Karpas-422 (cell line): ENCODE results near the gene MRM1. TPM values are rescaled to one million over a fixed set of nuclear protein-coding genes. Genes with fewer than 3 reads are reported as not detected.

Experiments
- DNase-seq: peaks from one replicate; pipeline ENCODE4 v3.0.0-alpha.2; 2015
- H2AFZ ChIP-seq: fragments of 200-600 bp; sonication (generic); 2 replicates; pipeline ENCODE4 v1.6.1; 2014; ENCODE audit warnings: antibody characterized with exemption, low read length, mixed read lengths
- H3K27ac ChIP-seq: fragments of 200-600 bp; sonication (generic); 2 replicates; pipeline ENCODE4 v1.5.1; 2014; ENCODE audit warnings: mild to moderate bottlenecking, low read length, moderate library complexity
- H3K27me3 ChIP-seq: fragments of 200-600 bp; sonication (generic); 2 replicates; pipeline ENCODE4 v1.6.1; 2014; ENCODE audit warnings: low read length, mixed read lengths
- H3K36me3 ChIP-seq: fragments of 200-600 bp; sonication (generic); 2 replicates; pipeline ENCODE4 v1.6.1; 2014; ENCODE audit warnings: low read length, mixed read lengths; ENCODE audit not compliant: insufficient read depth
- H3K4me1 ChIP-seq: fragments of 200-600 bp; sonication (generic); 2 replicates; pipeline ENCODE4 v1.6.1; 2014; ENCODE audit warnings: mild to moderate bottlenecking, low read length, mixed read lengths
- H3K4me2 ChIP-seq: fragments of 200-600 bp; sonication (generic); 2 replicates; pipeline ENCODE4 v1.6.1; 2014; ENCODE audit warnings: low read length, low read depth, mild to moderate bottlenecking; ENCODE audit not compliant: poor library complexity, severe bottlenecking
- H3K4me3 ChIP-seq: fragments of 200-600 bp; sonication (generic); 2 replicates; pipeline ENCODE4 v1.5.1; 2014; ENCODE audit warnings: mild to moderate bottlenecking, antibody characterized with exemption, low read length, mixed read lengths
- H3K79me2 ChIP-seq: fragments of 200-600 bp; sonication (generic); 2 replicates; pipeline ENCODE4 v1.6.1; 2014; ENCODE audit warnings: mild to moderate bottlenecking, low read length, mixed read lengths
- H3K9ac ChIP-seq: fragments of 200-600 bp; sonication (generic); 2 replicates; pipeline ENCODE4 v1.6.0; 2014; ENCODE audit warnings: low read length
- H3K9me2 ChIP-seq: fragments of 200-600 bp; sonication (generic), shearing (Covaris generic); replicated peaks from 2 replicates; pipeline ENCODE4 v1.6.0; 2014; ENCODE audit warnings: mild to moderate bottlenecking, low read length, moderate library complexity; ENCODE audit not compliant: insufficient read depth
- H3K9me3 ChIP-seq: fragments of 300-700, 200-600 bp; sonication (generic); 2 replicates; pipeline ENCODE4 v1.6.1; 2014; ENCODE audit warnings: low read length, mixed read lengths
- H4K20me1 ChIP-seq: fragments of 200-600 bp; sonication (generic); 2 replicates; pipeline ENCODE4 v1.6.1; 2014; ENCODE audit warnings: mild to moderate bottlenecking, antibody characterized with exemption, low read length, low read depth; ENCODE audit not compliant: insufficient read depth
- total RNA-seq: library from RNA; depleted of rRNA; stranded (reverse); fragments of >200 nt; shearing (Covaris generic); gene quantifications from 2 replicates; pipeline ENCODE4 v1.2.3, GENCODE V29; 2014; ENCODE audit warnings: low replicate concordance

Gene MRM1
- total RNA-seq, 1 experiment from 2014 or later, result 11.7 TPM

DNA sequence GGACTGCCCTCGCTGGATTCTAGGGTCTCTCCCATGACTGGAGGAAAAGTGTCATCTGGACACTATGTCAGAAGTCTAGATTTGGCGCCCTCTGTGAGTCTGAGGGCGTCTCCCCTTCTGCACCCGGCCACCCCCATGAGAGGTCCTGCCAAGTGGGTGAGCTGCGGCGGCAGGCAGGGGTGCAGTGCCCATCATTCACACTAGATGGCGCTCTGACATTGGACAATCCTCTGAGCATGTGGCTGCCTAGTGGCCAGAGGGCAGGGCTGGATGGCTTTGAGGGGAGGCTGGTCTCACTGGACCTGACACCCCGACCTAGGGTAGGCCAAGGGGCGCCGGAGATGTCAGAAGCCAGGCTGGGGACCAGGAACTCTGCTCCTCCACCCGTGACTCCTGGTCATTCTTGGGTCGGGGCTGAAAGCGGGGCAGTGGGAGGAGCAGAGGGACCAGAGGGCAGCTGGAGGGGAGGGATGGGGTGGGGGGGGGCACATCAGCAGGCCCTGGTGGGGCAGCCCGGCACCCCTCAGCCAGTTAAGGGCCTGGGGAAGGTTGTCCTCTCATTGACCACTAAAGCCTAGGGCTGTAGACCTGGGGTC, 28.0 kb downstream of the MRM1 start:
- H3K27me3 ChIP-seq, result no peaks in the 10 kb centered on the region; the same call in 1 of the 2 replicates

GRCh38 chr17:36629970-36630502, 28.7 kb downstream of the MRM1 start:
- H3K79me2 ChIP-seq, result no peaks in the 10 kb centered on the region
- H4K20me1 ChIP-seq, result peaks cover 25% of the 10 kb centered on the region; the same call in 1 of the 2 replicates
- H3K9ac ChIP-seq, result no peak overlapping the region
- peaks cover 22% of the 10 kb centered on the region for H3K4me1 ChIP-seq
- no peaks in the 10 kb centered on the region for H3K9me2 ChIP-seq
- H2AFZ ChIP-seq, result no peak overlapping the region
- no peak overlapping the region for H3K4me3 ChIP-seq
- H3K27ac ChIP-seq, result no peak overlapping the region
- peak overlapping the region; percentile 29 for H3K4me2 ChIP-seq
- H3K36me3 ChIP-seq, result no peaks in the 10 kb centered on the region
- no peak for DNase-seq
- H3K9me3 ChIP-seq, result no peaks in the 10 kb centered on the region
- H3K27me3 ChIP-seq, result no peaks in the 10 kb centered on the region; the same call in 1 of the 2 replicates

More for the DNA sequence above, 28.0 kb downstream of the MRM1 start:
- no peak overlapping the region for H3K27ac ChIP-seq
- no peaks in the 10 kb centered on the region for H3K9me3 ChIP-seq
- no peak overlapping the region for H3K4me3 ChIP-seq
- H3K9me2 ChIP-seq, result no peaks in the 10 kb centered on the region
- no peak overlapping the region for H3K4me2 ChIP-seq
- H4K20me1 ChIP-seq, result peaks cover 25% of the 10 kb centered on the region; the same call in 1 of the 2 replicates
- DNase-seq, result peak; percentile 93
- H3K4me1 ChIP-seq, result peaks cover 22% of the 10 kb centered on the region
- no peaks in the 10 kb centered on the region for H3K79me2 ChIP-seq
- no peaks in the 10 kb centered on the region for H3K36me3 ChIP-seq
- no peak overlapping the region for H3K9ac ChIP-seq
- no peak overlapping the region for H2AFZ ChIP-seq

DNA sequence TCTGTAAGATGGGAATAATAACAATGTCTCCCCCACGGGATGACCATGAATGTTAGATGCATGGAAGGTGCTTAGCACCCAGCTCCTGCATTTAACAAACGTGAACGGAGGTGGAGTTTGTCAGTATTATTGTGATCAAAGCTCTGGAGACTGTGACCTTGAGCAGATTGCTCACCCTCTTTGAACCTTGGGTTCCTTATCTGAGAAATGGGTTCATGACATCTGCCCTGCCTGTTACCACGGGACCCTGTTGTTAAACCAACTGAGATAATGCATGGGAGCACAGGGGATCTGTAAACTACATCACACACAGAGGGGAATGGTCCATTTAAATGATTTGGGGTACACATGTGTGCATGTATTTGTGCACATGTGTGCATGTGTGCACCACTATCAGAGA, 29.6 kb downstream of the MRM1 start:
- H4K20me1 ChIP-seq, result peaks cover 25% of the 10 kb centered on the region; the same call in 1 of the 2 replicates
- no peaks in the 10 kb centered on the region for H3K9me2 ChIP-seq
- H3K4me3 ChIP-seq, result no peak overlapping the region
- no peak overlapping the region for H3K9ac ChIP-seq
- peaks cover 22% of the 10 kb centered on the region for H3K4me1 ChIP-seq
- no peaks in the 10 kb centered on the region; the same call in 1 of the 2 replicates for H3K27me3 ChIP-seq
- H3K36me3 ChIP-seq, result no peaks in the 10 kb centered on the region
- no peaks in the 10 kb centered on the region for H3K9me3 ChIP-seq
- no peak for DNase-seq
- no peak overlapping the region for H2AFZ ChIP-seq
- H3K27ac ChIP-seq, result no peak overlapping the region
- no peaks in the 10 kb centered on the region for H3K79me2 ChIP-seq
- no peak overlapping the region for H3K4me2 ChIP-seq

DNA sequence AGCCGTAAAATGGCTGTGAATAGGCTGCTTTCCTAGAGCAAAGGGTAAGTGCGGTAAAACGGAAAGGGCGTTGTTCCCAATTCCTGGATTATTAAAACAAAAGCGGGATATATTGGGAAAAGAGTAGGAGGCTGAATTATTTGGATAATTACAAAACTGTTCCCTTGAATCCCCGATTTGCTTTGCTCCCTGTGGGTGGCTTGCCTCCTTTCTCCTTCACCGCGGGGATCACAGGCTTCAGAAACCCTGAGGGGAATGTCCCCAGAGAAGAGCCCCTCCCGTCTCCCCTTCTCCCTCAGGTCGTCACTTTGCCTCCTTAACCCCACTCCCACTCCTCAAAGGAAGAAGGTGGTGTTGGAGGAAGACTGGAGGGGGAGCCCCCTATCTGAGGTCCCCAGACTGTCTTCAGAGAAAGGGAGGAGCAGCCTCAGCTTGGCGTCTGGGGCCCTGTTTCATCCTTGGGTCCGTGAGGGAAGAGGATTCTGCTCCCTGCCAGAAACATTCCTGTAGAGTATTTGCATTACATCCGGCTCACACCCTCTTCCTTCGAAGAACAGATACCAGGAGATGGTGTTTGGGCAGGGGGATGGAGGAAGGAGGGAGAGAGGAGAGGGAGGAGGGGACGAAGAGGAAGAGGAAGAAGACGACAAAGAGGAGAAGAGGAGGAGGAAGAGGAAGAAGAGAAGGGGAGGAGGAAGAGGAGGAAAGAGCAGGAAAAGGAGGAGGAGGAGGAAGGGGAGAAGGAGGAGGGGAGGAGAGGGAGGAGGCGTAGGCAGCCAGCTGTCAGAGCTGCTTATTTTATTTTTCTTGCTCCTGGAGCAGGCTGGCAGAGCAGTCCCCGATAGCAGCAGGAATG, 31.8 kb downstream of the MRM1 start:
- Histone ChIP-seq H3K4me1 (peaks cover 22% of the 10 kb centered on the region), H3K4me3 (no peak overlapping the region), H3K4me2 (no peak overlapping the region), H4K20me1 (peaks cover 25% of the 10 kb centered on the region; the same call in 1 of the 2 replicates), H2AFZ (no peak overlapping the region), H3K79me2 (no peaks in the 10 kb centered on the region), H3K36me3 (no peaks in the 10 kb centered on the region), H3K27me3 (no peaks in the 10 kb centered on the region; the same call in 1 of the 2 replicates), H3K9ac (no peak overlapping the region), H3K9me3 (no peaks in the 10 kb centered on the region), H3K9me2 (no peaks in the 10 kb centered on the region), H3K27ac (no peak overlapping the region)
- DNase-seq, result no peak

GRCh38 chr17:36640346-36640745, 39.0 kb downstream of the MRM1 start:
- DNase-seq, result no peak
- Histone ChIP-seq H3K27me3 (no peaks in the 10 kb centered on the region), H3K4me1 (no peaks in the 10 kb centered on the region), H3K36me3 (no peaks in the 10 kb centered on the region), H3K9ac (no peak overlapping the region), H4K20me1 (no peaks in the 10 kb centered on the region; the same call in 1 of the 2 replicates), H3K9me3 (no peaks in the 10 kb centered on the region), H3K79me2 (no peaks in the 10 kb centered on the region), H3K4me2 (no peak overlapping the region), H3K4me3 (no peak overlapping the region), H2AFZ (no peak overlapping the region), H3K27ac (no peak overlapping the region), H3K9me2 (no peaks in the 10 kb centered on the region)

- H4K20me1 ChIP-seq, result no peaks in the 10 kb centered on the region; the same call in 1 of the 2 replicates
- no peak overlapping the region for H3K9ac ChIP-seq
- H3K9me2 ChIP-seq, result no peaks in the 10 kb centered on the region
- H3K36me3 ChIP-seq, result no peaks in the 10 kb centered on the region
- no peak overlapping the region for H2AFZ ChIP-seq
- H3K9me3 ChIP-seq, result no peaks in the 10 kb centered on the region
- H3K4me2 ChIP-seq, result no peak overlapping the region
- no peaks in the 10 kb centered on the region for H3K79me2 ChIP-seq
- H3K4me3 ChIP-seq, result no peak overlapping the region
- H3K4me1 ChIP-seq, result no peaks in the 10 kb centered on the region
- no peak overlapping the region for H3K27ac ChIP-seq
- no peaks in the 10 kb centered on the region for H3K27me3 ChIP-seq
- DNase-seq, result no peak
These were observed 39.5 kb downstream of the MRM1 start for GRCh38 chr17:36640836-36641235.

DNA sequence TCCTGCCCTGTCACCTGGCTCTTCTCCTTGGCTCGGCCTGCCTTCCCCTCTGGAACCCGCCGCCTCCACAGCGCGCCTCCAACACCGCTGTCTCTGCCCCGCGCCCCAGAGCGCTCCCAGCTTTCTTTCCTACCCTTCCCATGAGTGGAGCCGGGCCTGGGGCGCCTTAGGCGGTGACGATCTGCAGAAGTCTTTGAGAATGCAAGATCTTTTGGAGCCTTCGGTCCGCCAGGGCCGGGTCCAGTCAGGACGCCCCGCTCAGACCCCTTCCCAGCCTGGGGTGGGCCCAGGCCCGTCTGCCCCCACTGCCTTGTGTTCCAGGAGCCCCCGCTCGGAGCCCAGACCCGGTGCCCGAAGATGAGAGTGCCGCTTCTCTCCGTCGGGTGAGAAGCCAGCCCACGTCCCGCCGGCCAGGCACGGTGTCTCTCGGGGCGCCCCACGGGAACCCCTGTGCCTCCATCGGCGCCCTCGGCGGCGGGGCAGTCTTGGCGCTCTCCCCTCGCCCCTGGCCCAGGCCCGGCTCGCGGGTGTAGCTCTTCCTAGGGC, 40.0 kb downstream of the MRM1 start:
- H3K9me2 ChIP-seq, result no peaks in the 10 kb centered on the region
- H2AFZ ChIP-seq, result no peak overlapping the region
- no peaks in the 10 kb centered on the region for H3K79me2 ChIP-seq
- no peaks in the 10 kb centered on the region for H3K4me1 ChIP-seq
- H3K9me3 ChIP-seq, result no peaks in the 10 kb centered on the region
- no peak overlapping the region for H3K4me3 ChIP-seq
- no peaks in the 10 kb centered on the region; the same call in 1 of the 2 replicates for H4K20me1 ChIP-seq
- H3K27ac ChIP-seq, result no peak overlapping the region
- no peaks in the 10 kb centered on the region for H3K27me3 ChIP-seq
- no peaks in the 10 kb centered on the region for H3K36me3 ChIP-seq
- no peak overlapping the region for H3K4me2 ChIP-seq
- no peak overlapping the region for H3K9ac ChIP-seq
- DNase-seq, result no peak
